H1 (cell line): Measurements from ENCODE around the gene KLF7.

Experiments used
- CREB1 ChIP-seq: IDR thresholded peaks from 2 replicates; pipeline ENCODE4 v1.6.1; 2012; ENCODE audit warnings: inconsistent platforms
- TAF1 ChIP-seq: IDR thresholded peaks from 2 replicates; pipeline ENCODE4 v1.6.1; 2011; ENCODE audit warnings: mild to moderate bottlenecking, low read depth, low read length

DNA sequence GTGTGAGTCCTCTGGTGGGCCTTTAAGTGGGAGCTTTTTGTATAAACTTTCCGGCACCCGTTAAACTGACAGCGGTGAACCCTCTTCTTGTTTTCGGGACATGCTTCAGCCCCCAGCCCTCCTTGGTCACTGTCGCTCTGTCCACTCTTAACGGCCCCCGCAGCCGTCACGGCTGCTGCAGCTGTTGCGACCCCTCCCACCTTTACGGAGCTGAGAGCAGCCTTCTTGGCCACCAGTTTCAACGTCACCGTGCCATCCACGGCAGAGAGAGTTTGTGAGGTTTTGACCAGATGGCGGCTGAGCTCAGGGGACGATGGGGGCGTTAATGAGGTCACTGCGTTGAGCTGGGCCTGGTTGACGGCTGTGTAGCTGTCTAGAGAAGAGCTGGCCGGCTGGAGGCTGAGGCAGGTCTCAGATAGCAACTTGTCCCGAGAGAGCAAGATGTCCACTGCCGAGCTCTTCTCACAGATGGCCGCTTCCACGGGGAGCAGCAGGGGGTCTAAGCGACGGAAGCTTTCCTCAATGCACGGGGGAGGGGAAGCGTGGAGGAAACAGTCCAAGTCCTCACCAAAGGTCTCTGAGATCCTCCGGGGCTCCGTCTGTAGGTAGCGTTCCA lies 41.9 kb downstream of the KLF7 start:
- no peak for TF ChIP-seq CREB1
- TF ChIP-seq TAF1: no peak
